HepG2 (cell line): ENCODE results near the gene SETD1A. TPM values are rescaled to one million over a fixed set of nuclear protein-coding genes. Genes with fewer than 3 reads are reported as not detected.

ENCODE experiments used
- CCDC6 ChIP-seq: sonication (generic); formaldehyde crosslinking; IDR thresholded peaks from 2 replicates; pipeline ENCODE4 v1.8.1; 2022; ENCODE audit warnings: mild to moderate bottlenecking, missing genetic modification reagents, moderate library complexity
- FIP1L1 ChIP-seq: fragments of 200-400 bp; formaldehyde crosslinking; IDR thresholded peaks from 2 replicates; pipeline ENCODE4 v1.6.1; 2018; ENCODE audit warnings: low read depth, mild to moderate bottlenecking, low read length, moderate library complexity, borderline replicate concordance; ENCODE audit not compliant: insufficient read depth
- FOSL1 ChIP-seq: sonication (generic); formaldehyde crosslinking; IDR thresholded peaks from 2 replicates; pipeline ENCODE4 v1.9.0; 2021; ENCODE audit warnings: missing genetic modification reagents, borderline replicate concordance
- HOXA7 ChIP-seq: sonication (generic); formaldehyde crosslinking; IDR thresholded peaks from 2 replicates; pipeline ENCODE4 v1.8.1; 2022; ENCODE audit warnings: mild to moderate bottlenecking, missing genetic modification reagents, moderate library complexity
- IKZF4 ChIP-seq: sonication (generic); formaldehyde crosslinking; IDR thresholded peaks from 2 replicates; pipeline ENCODE4 v1.5.1; 2020; ENCODE audit warnings: borderline replicate concordance, mild to moderate bottlenecking, low read depth, missing genetic modification reagents; ENCODE audit errors: not compliant biosample characterization
- KDM1A ChIP-seq: IDR thresholded peaks from 2 replicates; pipeline ENCODE4 v1.6.1; 2016; ENCODE audit warnings: missing compliant biosample characterization
- KDM6A ChIP-seq: IDR thresholded peaks from 2 replicates; pipeline ENCODE4 v1.6.1; 2016; ENCODE audit warnings: low read depth
- RBM39 ChIP-seq: fragments of 200-400 bp; formaldehyde crosslinking; IDR thresholded peaks from one replicate; pipeline ENCODE4 v1.6.1; 2018; ENCODE audit warnings: antibody characterized with exemption, mild to moderate bottlenecking, low read depth, low read length; ENCODE audit not compliant: poor library complexity, severe bottlenecking
- SALL1 ChIP-seq: sonication (generic); formaldehyde crosslinking; IDR thresholded peaks from 2 replicates; pipeline ENCODE4 v1.8.0; 2022; ENCODE audit warnings: mild to moderate bottlenecking, missing genetic modification reagents
- ZBTB38 ChIP-seq: sonication (generic); formaldehyde crosslinking; IDR thresholded peaks from 2 replicates; pipeline ENCODE4 v1.5.1; 2020; ENCODE audit warnings: mild to moderate bottlenecking, missing genetic modification reagents
- ZKSCAN1 ChIP-seq: fragments of 150-350 bp; IDR thresholded peaks from 2 replicates; pipeline ENCODE4 v1.6.1; 2014; ENCODE audit warnings: low read length
- ZNF30 ChIP-seq: sonication (generic); formaldehyde crosslinking; IDR thresholded peaks from 2 replicates; pipeline ENCODE4 v1.5.0; 2020; ENCODE audit warnings: mild to moderate bottlenecking, missing genetic modification reagents
- ZNF441 ChIP-seq: sonication (generic); formaldehyde crosslinking; IDR thresholded peaks from 2 replicates; pipeline ENCODE4 v1.7.0; 2021; ENCODE audit warnings: missing genetic modification reagents, borderline replicate concordance
- ZNF781 ChIP-seq: sonication (generic); formaldehyde crosslinking; IDR thresholded peaks from 2 replicates; pipeline ENCODE4 v1.5.1; 2020; ENCODE audit warnings: borderline replicate concordance, mild to moderate bottlenecking, missing genetic modification reagents; ENCODE audit errors: not compliant biosample characterization
- ZNF850 ChIP-seq: sonication (generic); formaldehyde crosslinking; conservative IDR thresholded peaks from 2 replicates; pipeline ENCODE4 v1.9.0; 2021; ENCODE audit warnings: mild to moderate bottlenecking, missing genetic modification reagents
- polyA plus RNA-seq, 8 experiments: library from polyadenylated mRNA; depleted of rRNA in 3 of 8; stranded (reverse) in 7 of 8; unstranded in 1 of 8; fragments of >200 nt; fragmentation: Illumina TruSeq in 4 of 8; extraction: Trizol in 4 of 8; gene quantifications; 2 replicates each; pipeline versions ENCODE4 v1.2.1 to v1.2.3, GENCODE V29; 2011 to 2016; ENCODE audit warnings: low read depth in 4 of 8, missing spikeins in 1 of 8, mixed read lengths in 1 of 8; ENCODE audit not compliant: insufficient read depth in 1 of 8
- total RNA-seq, 5 experiments: library from RNA; depleted of rRNA; stranded (reverse); fragments of >200 nt; fragmentation: Illumina TruSeq; extraction: Trizol; gene quantifications; 2 replicates each; pipeline ENCODE4 v1.2.3, GENCODE V29; 2016; ENCODE audit warnings: low read depth in 1 of 5
- TF ChIP-seq, protein P1 (sequence below): sonication (generic); formaldehyde crosslinking; IDR thresholded peaks from 2 replicates; pipeline ENCODE4 v1.9.0; 2021; ENCODE audit warnings: missing genetic modification reagents, borderline replicate concordance
- TF ChIP-seq, protein P2 (sequence below), 2 experiments: sonication (generic) in 1 of 2; formaldehyde crosslinking in 1 of 2; IDR thresholded peaks; 2 replicates each; pipeline versions ENCODE4 v1.5.1 to v1.6.1; 2011 to 2020; ENCODE audit warnings: borderline replicate concordance in 1 of 2, low read depth in 1 of 2, low read length in 1 of 2, mild to moderate bottlenecking in 1 of 2, missing genetic modification reagents in 1 of 2, moderate library complexity in 1 of 2
- TF ChIP-seq, protein P3 (sequence below): sonication (generic); formaldehyde crosslinking; IDR thresholded peaks from 2 replicates; pipeline ENCODE4 v1.4.0; 2020; ENCODE audit warnings: low read depth, mild to moderate bottlenecking, missing genetic modification reagents
- TF ChIP-seq, protein P4 (sequence below): sonication (generic); formaldehyde crosslinking; IDR thresholded peaks from 2 replicates; pipeline ENCODE4 v1.8.1; 2022; ENCODE audit warnings: low read depth, mild to moderate bottlenecking, missing genetic modification reagents
- TF ChIP-seq, protein P5 (sequence below): sonication (generic); formaldehyde crosslinking; IDR thresholded peaks from 2 replicates; pipeline ENCODE4 v1.5.0; 2020; ENCODE audit warnings: mild to moderate bottlenecking, missing genetic modification reagents, moderate library complexity

Gene SETD1A
- total and polyA plus RNA-seq, 2 of the 13 experiments (the other 11 are each of a cell fraction or from before 2014, with no cell fraction given), result 3.8 to 5.6 TPM

- no peak for TF ChIP-seq ZNF30 (CRISPR knock-in tag)
- TF ChIP-seq ZBTB38 (CRISPR knock-in tag), result peak; percentile 27; the same call in 1 of the 2 replicates
- TF ChIP-seq KDM6A (CRISPR knock-in tag), result no peak
- TF ChIP-seq SALL1 (CRISPR knock-in tag), result no peak
- peak; percentile 33 for TF ChIP-seq RBM39
- TF ChIP-seq, protein P1, sequence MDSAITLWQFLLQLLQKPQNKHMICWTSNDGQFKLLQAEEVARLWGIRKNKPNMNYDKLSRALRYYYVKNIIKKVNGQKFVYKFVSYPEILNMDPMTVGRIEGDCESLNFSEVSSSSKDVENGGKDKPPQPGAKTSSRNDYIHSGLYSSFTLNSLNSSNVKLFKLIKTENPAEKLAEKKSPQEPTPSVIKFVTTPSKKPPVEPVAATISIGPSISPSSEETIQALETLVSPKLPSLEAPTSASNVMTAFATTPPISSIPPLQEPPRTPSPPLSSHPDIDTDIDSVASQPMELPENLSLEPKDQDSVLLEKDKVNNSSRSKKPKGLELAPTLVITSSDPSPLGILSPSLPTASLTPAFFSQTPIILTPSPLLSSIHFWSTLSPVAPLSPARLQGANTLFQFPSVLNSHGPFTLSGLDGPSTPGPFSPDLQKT, result no peak
- TF ChIP-seq, protein P2, sequence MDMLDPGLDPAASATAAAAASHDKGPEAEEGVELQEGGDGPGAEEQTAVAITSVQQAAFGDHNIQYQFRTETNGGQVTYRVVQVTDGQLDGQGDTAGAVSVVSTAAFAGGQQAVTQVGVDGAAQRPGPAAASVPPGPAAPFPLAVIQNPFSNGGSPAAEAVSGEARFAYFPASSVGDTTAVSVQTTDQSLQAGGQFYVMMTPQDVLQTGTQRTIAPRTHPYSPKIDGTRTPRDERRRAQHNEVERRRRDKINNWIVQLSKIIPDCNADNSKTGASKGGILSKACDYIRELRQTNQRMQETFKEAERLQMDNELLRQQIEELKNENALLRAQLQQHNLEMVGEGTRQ (IDR thresholded peaks at IDR 0.05; ENCODE audit: low read depth, low read length), result no peak
- TF ChIP-seq, protein P2 (CRISPR knock-in tag; IDR thresholded peaks at IDR 0.05; ENCODE audit: borderline replicate concordance), result no peak
- no peak for TF ChIP-seq ZNF441 (CRISPR knock-in tag)
- TF ChIP-seq, protein P3, sequence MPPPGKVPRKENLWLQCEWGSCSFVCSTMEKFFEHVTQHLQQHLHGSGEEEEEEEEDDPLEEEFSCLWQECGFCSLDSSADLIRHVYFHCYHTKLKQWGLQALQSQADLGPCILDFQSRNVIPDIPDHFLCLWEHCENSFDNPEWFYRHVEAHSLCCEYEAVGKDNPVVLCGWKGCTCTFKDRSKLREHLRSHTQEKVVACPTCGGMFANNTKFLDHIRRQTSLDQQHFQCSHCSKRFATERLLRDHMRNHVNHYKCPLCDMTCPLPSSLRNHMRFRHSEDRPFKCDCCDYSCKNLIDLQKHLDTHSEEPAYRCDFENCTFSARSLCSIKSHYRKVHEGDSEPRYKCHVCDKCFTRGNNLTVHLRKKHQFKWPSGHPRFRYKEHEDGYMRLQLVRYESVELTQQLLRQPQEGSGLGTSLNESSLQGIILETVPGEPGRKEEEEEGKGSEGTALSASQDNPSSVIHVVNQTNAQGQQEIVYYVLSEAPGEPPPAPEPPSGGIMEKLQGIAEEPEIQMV (CRISPR knock-in tag), result no peak
- no peak for TF ChIP-seq ZNF850 (CRISPR knock-in tag)
- TF ChIP-seq HOXA7 (CRISPR knock-in tag), result no peak
- no peak for TF ChIP-seq FIP1L1
- peak; percentile 13 for TF ChIP-seq IKZF4
- TF ChIP-seq, protein P4, sequence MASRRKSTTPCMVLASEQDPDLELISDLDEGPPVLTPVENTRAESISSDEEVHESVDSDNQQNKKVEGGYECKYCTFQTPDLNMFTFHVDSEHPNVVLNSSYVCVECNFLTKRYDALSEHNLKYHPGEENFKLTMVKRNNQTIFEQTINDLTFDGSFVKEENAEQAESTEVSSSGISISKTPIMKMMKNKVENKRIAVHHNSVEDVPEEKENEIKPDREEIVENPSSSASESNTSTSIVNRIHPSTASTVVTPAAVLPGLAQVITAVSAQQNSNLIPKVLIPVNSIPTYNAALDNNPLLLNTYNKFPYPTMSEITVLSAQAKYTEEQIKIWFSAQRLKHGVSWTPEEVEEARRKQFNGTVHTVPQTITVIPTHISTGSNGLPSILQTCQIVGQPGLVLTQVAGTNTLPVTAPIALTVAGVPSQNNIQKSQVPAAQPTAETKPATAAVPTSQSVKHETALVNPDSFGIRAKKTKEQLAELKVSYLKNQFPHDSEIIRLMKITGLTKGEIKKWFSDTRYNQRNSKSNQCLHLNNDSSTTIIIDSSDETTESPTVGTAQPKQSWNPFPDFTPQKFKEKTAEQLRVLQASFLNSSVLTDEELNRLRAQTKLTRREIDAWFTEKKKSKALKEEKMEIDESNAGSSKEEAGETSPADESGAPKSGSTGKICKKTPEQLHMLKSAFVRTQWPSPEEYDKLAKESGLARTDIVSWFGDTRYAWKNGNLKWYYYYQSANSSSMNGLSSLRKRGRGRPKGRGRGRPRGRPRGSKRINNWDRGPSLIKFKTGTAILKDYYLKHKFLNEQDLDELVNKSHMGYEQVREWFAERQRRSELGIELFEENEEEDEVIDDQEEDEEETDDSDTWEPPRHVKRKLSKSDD (CRISPR knock-in tag), result no peak
- peak; percentile 14 for TF ChIP-seq ZNF781
- TF ChIP-seq CCDC6 (CRISPR knock-in tag), result no peak
- no peak for TF ChIP-seq FOSL1 (CRISPR knock-in tag)
- no peak for TF ChIP-seq KDM1A (CRISPR knock-in tag)
- no peak for TF ChIP-seq ZKSCAN1
- TF ChIP-seq, protein P5, sequence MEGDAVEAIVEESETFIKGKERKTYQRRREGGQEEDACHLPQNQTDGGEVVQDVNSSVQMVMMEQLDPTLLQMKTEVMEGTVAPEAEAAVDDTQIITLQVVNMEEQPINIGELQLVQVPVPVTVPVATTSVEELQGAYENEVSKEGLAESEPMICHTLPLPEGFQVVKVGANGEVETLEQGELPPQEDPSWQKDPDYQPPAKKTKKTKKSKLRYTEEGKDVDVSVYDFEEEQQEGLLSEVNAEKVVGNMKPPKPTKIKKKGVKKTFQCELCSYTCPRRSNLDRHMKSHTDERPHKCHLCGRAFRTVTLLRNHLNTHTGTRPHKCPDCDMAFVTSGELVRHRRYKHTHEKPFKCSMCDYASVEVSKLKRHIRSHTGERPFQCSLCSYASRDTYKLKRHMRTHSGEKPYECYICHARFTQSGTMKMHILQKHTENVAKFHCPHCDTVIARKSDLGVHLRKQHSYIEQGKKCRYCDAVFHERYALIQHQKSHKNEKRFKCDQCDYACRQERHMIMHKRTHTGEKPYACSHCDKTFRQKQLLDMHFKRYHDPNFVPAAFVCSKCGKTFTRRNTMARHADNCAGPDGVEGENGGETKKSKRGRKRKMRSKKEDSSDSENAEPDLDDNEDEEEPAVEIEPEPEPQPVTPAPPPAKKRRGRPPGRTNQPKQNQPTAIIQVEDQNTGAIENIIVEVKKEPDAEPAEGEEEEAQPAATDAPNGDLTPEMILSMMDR (CRISPR knock-in tag), result no peak
Observed at GRCh38 chr16:30953111-30953510, 4.4 kb upstream of the SETD1A start (continued).
